ENCODE measurements around the gene SLC25A12. TPM values are rescaled to one million over a fixed set of nuclear protein-coding genes. Genes with fewer than 3 reads are reported as not detected.

The SLC25A12 gene
- total RNA-seq, 2 experiments from 2014 or later, result 8.7 to 9.5 TPM

- POLR2A ChIA-PET, result no interaction called here
- H3K27ac Mint-ChIP-seq, result no peak overlapping the region
- Histone ChIP-seq H3K27me3 (ENCODE audit: control insufficient read depth in 1 of 2, insufficient read depth in 2 of 2, low read length in 2 of 2) (no peaks in the 10 kb centered on the region), H3K4me1 (ENCODE audit: insufficient read depth, low read length) (no peaks in the 10 kb centered on the region), H3K27ac (ENCODE audit: low read depth in 1 of 2, low read length in 2 of 2) (no peak overlapping the region), H3K9me3 (ENCODE audit: control insufficient read depth in 1 of 2, insufficient read depth in 1 of 2, low read length in 2 of 2) (no peaks in the 10 kb centered on the region), H3K36me3 (ENCODE audit: insufficient read depth, low read length) (peaks cover 32% of the 10 kb centered on the region), H3K4me3 (ENCODE audit: low read length) (no peak overlapping the region)
- intact Hi-C loops (cut with DNase I, micrococcal nuclease), result no loop called here
- no peak for DNase-seq
- no peak overlapping the region for H3K4me3 Mint-ChIP-seq
- no peak for ATAC-seq (ENCODE audit: poor library complexity)
- TF ChIP-seq CTCF (IDR thresholded peaks at IDR 0.05), result no peak
- H3K4me1 Mint-ChIP-seq (ENCODE audit: low read depth), result peaks cover 15% of the 10 kb centered on the region
- no peaks in the 10 kb centered on the region for H3K9me3 Mint-ChIP-seq
- H3K27me3 Mint-ChIP-seq, result no peaks in the 10 kb centered on the region
- peaks cover 59% of the 10 kb centered on the region for H3K36me3 Mint-ChIP-seq (ENCODE audit: low read depth)
- CTCF ChIA-PET, result no interaction called here
These were observed 99.1 kb downstream of the SLC25A12 start for GRCh38 chr2:171794918-171795317.

GRCh38 chr2:171793691-171794678 lies 100.1 kb downstream of the SLC25A12 start:
- intact Hi-C loops (cut with DNase I, micrococcal nuclease), result no loop called here
- ATAC-seq (ENCODE audit: poor library complexity), result no peak
- Histone ChIP-seq H3K4me3 (ENCODE audit: low read length) (no peak overlapping the region), H3K27me3 (ENCODE audit: control insufficient read depth in 1 of 2, insufficient read depth in 2 of 2, low read length in 2 of 2) (no peaks in the 10 kb centered on the region), H3K27ac (ENCODE audit: low read depth in 1 of 2, low read length in 2 of 2) (no peak overlapping the region), H3K4me1 (ENCODE audit: insufficient read depth, low read length) (no peaks in the 10 kb centered on the region), H3K36me3 (ENCODE audit: insufficient read depth, low read length) (peaks cover 31% of the 10 kb centered on the region), H3K9me3 (ENCODE audit: control insufficient read depth in 1 of 2, insufficient read depth in 1 of 2, low read length in 2 of 2) (no peaks in the 10 kb centered on the region)
- Mint-ChIP-seq H3K4me1 (ENCODE audit: low read depth) (peaks cover 15% of the 10 kb centered on the region), H3K27me3 (no peaks in the 10 kb centered on the region), H3K9me3 (no peaks in the 10 kb centered on the region), H3K4me3 (no peak overlapping the region), H3K27ac (no peak overlapping the region), H3K36me3 (ENCODE audit: low read depth) (peaks cover 61% of the 10 kb centered on the region)
- ChIA-PET POLR2A (no interaction called here), CTCF (no interaction called here)
- no peak for TF ChIP-seq CTCF (IDR thresholded peaks at IDR 0.05)
- DNase-seq, result no peak

- Mint-ChIP-seq H3K9me3 (no peaks in the 10 kb centered on the region), H3K27me3 (no peaks in the 10 kb centered on the region), H3K4me1 (ENCODE audit: low read depth) (peaks cover 15% of the 10 kb centered on the region), H3K4me3 (no peak overlapping the region), H3K27ac (no peak overlapping the region), H3K36me3 (ENCODE audit: low read depth) (peaks cover 65% of the 10 kb centered on the region)
- ChIA-PET CTCF (no interaction called here), POLR2A (no interaction called here)
- H3K36me3 ChIP-seq (ENCODE audit: insufficient read depth, low read length), result peaks cover 39% of the 10 kb centered on the region
- no peaks in the 10 kb centered on the region for H3K9me3 ChIP-seq (ENCODE audit: control insufficient read depth in 1 of 2, insufficient read depth in 1 of 2, low read length in 2 of 2)
- no peak for TF ChIP-seq CTCF (IDR thresholded peaks at IDR 0.05)
- no peak overlapping the region for H3K27ac ChIP-seq (ENCODE audit: low read depth in 1 of 2, low read length in 2 of 2)
- H3K4me3 ChIP-seq (ENCODE audit: low read length), result no peak overlapping the region
- H3K27me3 ChIP-seq (ENCODE audit: control insufficient read depth in 1 of 2, insufficient read depth in 2 of 2, low read length in 2 of 2), result no peaks in the 10 kb centered on the region
- intact Hi-C loops (cut with DNase I, micrococcal nuclease), result no loop called here
- no peak for ATAC-seq (ENCODE audit: poor library complexity)
- DNase-seq, result no peak
- no peaks in the 10 kb centered on the region for H3K4me1 ChIP-seq (ENCODE audit: insufficient read depth, low read length)
These were observed 101.0 kb downstream of the SLC25A12 start for GRCh38 chr2:171792886-171793580.
